Neutrophil (primary cell): ENCODE data around the gene NELFA.

Experiments used
- H3K27ac ChIP-seq: fragments of 200-600 bp; sonication (generic); 2 replicates; pipeline ENCODE4 v1.5.1; 2016; ENCODE audit warnings: mild to moderate bottlenecking, moderate library complexity
- H3K27me3 ChIP-seq: fragments of 200-600 bp; sonication (generic); 2 replicates; pipeline ENCODE4 v1.6.0; 2016; ENCODE audit warnings: mild to moderate bottlenecking
- H3K36me3 ChIP-seq: fragments of 200-600 bp; sonication (generic); 2 replicates; pipeline ENCODE4 v1.5.1; 2017
- H3K4me1 ChIP-seq, 2 experiments: fragments of 200-600 bp in 1 of 2; sonication (generic) in 1 of 2; 1 replicate in 1 of 2; 2 replicates in 1 of 2; pipeline versions ENCODE4 v1.5.1 to v1.6.1; 2013 to 2016; ENCODE audit warnings: low read depth in 1 of 2, low read length in 1 of 2, mild to moderate bottlenecking in 1 of 2, moderate library complexity in 1 of 2; ENCODE audit not compliant: control insufficient read depth in 1 of 2, insufficient read depth in 1 of 2
- H3K4me3 ChIP-seq, 2 experiments: fragments of 200-600 bp in 1 of 2; sonication (generic) in 1 of 2; 1 replicate in 1 of 2; 2 replicates in 1 of 2; pipeline ENCODE4 v1.5.1; 2013 to 2016; ENCODE audit warnings: low read depth in 1 of 2, low read length in 1 of 2, mild to moderate bottlenecking in 1 of 2, moderate library complexity in 1 of 2
- H3K9me3 ChIP-seq: fragments of 200-600 bp; sonication (generic); 2 replicates; pipeline ENCODE4 v1.5.1; 2016
- CTCF ChIP-seq: fragments of 200-600 bp; sonication (generic); IDR thresholded peaks from 2 replicates; pipeline ENCODE4 v1.5.1; 2016; ENCODE audit warnings: antibody characterized with exemption

Gene NELFA

GRCh38 chr4:1984406-1985191 is 24.2 kb downstream of the NELFA start:
- no peak for TF ChIP-seq CTCF
- Histone ChIP-seq H3K27me3 (no peaks in the 10 kb centered on the region), H3K36me3 (peaks cover 100% of the 10 kb centered on the region), H3K9me3 (no peaks in the 10 kb centered on the region), H3K4me3 (no peak overlapping the region), H3K4me1 (no peaks in the 10 kb centered on the region), H3K27ac (no peak overlapping the region)

- Histone ChIP-seq H3K27me3 (no peaks in the 10 kb centered on the region), H3K9me3 (no peaks in the 10 kb centered on the region), H3K4me1 (no peaks in the 10 kb centered on the region), H3K4me3 (no peak overlapping the region), H3K27ac (no peak overlapping the region), H3K36me3 (peaks cover 100% of the 10 kb centered on the region)
- TF ChIP-seq CTCF, result no peak
These were observed 24.8 kb downstream of the NELFA start for GRCh38 chr4:1983846-1984405.

- Histone ChIP-seq H3K9me3 (no peaks in the 10 kb centered on the region), H3K4me1 (no peaks in the 10 kb centered on the region), H3K36me3 (peaks cover 100% of the 10 kb centered on the region), H3K27me3 (no peaks in the 10 kb centered on the region), H3K27ac (no peak overlapping the region), H3K4me3 (no peak overlapping the region)
- TF ChIP-seq CTCF, result no peak
These were observed 25.5 kb downstream of the NELFA start for GRCh38 chr4:1983053-1983845.

- H3K4me1 ChIP-seq, result no peaks in the 10 kb centered on the region
- H3K9me3 ChIP-seq, result no peaks in the 10 kb centered on the region
- no peak overlapping the region for H3K27ac ChIP-seq
- no peak overlapping the region for H3K4me3 ChIP-seq
- H3K27me3 ChIP-seq, result no peaks in the 10 kb centered on the region
- peaks cover 98% of the 10 kb centered on the region for H3K36me3 ChIP-seq
- no peak for TF ChIP-seq CTCF
These were observed 26.4 kb downstream of the NELFA start for GRCh38 chr4:1982124-1983052.
